ENCODE data around the gene NME8. TPM values are rescaled to one million over a fixed set of nuclear protein-coding genes. Genes with fewer than 3 reads are reported as not detected.

The NME8 gene
- total RNA-seq, 1 experiment from 2014 or later = not detected

DNA sequence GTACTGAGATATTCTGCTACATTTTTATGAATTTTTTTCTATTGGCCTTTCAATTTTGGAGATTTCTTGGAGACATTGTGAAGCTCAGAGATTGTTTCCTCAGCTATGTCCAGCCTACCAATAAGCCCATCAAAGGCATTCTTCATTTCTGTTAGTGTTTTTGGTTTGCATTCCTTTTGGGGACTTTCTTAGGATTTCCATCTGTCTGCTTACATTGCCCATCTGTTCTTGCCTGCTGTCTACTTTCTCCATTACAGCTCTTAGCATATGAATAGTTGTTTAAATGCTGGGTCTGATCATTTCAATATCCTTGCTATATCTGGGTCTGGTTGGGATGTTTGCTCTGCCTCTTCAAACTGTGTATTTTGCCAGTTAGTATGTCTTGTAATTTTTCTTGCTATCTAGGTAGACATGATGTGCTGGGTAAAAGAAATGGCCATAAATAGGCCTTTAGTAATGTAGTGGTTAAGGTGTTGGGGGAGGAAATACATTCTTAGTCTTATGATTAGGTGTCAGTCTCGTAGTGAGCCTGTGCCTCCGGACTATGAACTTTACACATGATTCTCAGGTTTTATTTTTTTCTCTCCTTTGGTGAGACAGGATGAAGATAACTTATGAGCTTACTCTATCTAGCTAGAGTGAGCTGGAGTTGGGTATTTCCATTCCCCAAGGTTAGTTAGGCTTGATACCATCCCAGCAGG lies 32.6 kb upstream of the NME8 start:
- Histone ChIP-seq H3K4me1 (ENCODE audit: insufficient read depth, low read length) (no peaks in the 10 kb centered on the region), H3K9me3 (ENCODE audit: low read length) (0 out of 2 replicates have a peak, but pooled peaks cover 4% of the 10 kb centered on the region), H3K9ac (ENCODE audit: low read length) (no peak overlapping the region), H3K79me2 (ENCODE audit: low read length) (no peaks in the 10 kb centered on the region), H4K20me1 (ENCODE audit: low read length) (no peaks in the 10 kb centered on the region), H3K36me3 (ENCODE audit: low read depth, low read length) (no peaks in the 10 kb centered on the region), H3K9me2 (replicated peaks; ENCODE audit: low read length) (no peaks in the 10 kb centered on the region), H2AFZ (ENCODE audit: low read length) (no peak overlapping the region), H3K27me3 (ENCODE audit: low read length) (no peaks in the 10 kb centered on the region), H3F3A (ENCODE audit: low read length, unreplicated experiment) (no peaks in the 10 kb centered on the region), H3K27ac (ENCODE audit: low read length) (no peak overlapping the region), H3K4me3 (ENCODE audit: low read length) (no peak overlapping the region), H3K4me2 (ENCODE audit: low read length) (no peak overlapping the region)
- TF ChIP-seq EZH2 (IDR thresholded peaks at IDR 0.05; ENCODE audit: low read length, unreplicated experiment) (no peak), EZH2phosphoT487 (IDR thresholded peaks at IDR 0.05; ENCODE audit: borderline replicate concordance, low read length) (no peak)
- TF ChIP-seq, protein P1, sequence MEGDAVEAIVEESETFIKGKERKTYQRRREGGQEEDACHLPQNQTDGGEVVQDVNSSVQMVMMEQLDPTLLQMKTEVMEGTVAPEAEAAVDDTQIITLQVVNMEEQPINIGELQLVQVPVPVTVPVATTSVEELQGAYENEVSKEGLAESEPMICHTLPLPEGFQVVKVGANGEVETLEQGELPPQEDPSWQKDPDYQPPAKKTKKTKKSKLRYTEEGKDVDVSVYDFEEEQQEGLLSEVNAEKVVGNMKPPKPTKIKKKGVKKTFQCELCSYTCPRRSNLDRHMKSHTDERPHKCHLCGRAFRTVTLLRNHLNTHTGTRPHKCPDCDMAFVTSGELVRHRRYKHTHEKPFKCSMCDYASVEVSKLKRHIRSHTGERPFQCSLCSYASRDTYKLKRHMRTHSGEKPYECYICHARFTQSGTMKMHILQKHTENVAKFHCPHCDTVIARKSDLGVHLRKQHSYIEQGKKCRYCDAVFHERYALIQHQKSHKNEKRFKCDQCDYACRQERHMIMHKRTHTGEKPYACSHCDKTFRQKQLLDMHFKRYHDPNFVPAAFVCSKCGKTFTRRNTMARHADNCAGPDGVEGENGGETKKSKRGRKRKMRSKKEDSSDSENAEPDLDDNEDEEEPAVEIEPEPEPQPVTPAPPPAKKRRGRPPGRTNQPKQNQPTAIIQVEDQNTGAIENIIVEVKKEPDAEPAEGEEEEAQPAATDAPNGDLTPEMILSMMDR (conservative IDR thresholded peaks at IDR 0.05; ENCODE audit: low read depth, low read length) = no peak
- no peak for ATAC-seq
- POLR2A ChIA-PET (ENCODE audit: unreplicated experiment) = no interaction called here
- CTCF ChIA-PET = no interaction called here
- no peak for DNase-seq
- intact Hi-C loops (cut with micrococcal nuclease) = no loop called here
- BruUV-seq (replicated peaks) = no TSS peak

DNA sequence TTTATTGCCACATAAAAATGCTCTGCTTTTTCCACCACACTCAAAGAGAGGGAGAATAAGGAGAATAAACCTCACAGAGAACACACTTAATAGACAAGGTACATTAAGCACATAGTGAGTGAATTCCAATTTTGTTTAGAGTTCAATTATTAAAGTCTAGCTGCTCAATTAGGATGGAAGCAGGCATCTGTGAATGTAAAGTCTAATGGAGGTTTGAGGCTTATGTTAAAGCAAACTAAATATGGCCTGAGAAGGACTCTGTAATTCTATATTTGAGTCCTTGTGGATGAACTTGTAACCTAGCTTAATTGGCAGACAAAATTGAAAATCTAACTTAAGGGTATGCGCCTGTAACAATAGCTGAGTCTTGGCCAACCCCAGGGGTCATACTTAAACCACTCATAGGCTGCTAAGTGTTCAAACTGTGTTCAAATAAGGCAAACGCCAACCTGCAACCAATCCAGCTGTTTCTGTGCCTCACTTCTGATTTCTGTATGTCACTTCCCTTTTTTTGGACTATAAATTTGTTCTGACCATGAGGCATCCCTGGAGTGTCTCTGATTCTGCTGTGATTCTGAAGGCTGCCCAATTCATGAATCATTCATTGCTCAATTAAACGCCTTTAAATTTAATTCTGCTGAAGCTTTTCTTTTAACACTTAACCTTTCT lies 31.3 kb upstream of the NME8 start:
- no peak for ATAC-seq
- no peak overlapping the region for H3K4me3 ChIP-seq (ENCODE audit: low read length)
- no peaks in the 10 kb centered on the region for H3K79me2 ChIP-seq (ENCODE audit: low read length)
- no peak overlapping the region for H2AFZ ChIP-seq (ENCODE audit: low read length)
- no peak overlapping the region for H3K4me2 ChIP-seq (ENCODE audit: low read length)
- POLR2A ChIA-PET (ENCODE audit: unreplicated experiment) = no interaction called here
- no peaks in the 10 kb centered on the region for H3K27me3 ChIP-seq (ENCODE audit: low read length)
- H4K20me1 ChIP-seq (ENCODE audit: low read length) = no peaks in the 10 kb centered on the region
- H3K4me1 ChIP-seq (ENCODE audit: insufficient read depth, low read length) = no peaks in the 10 kb centered on the region
- CTCF ChIA-PET = no interaction called here
- BruUV-seq (replicated peaks) = no TSS peak
- no peak for DNase-seq
- TF ChIP-seq EZH2 (IDR thresholded peaks at IDR 0.05; ENCODE audit: low read length, unreplicated experiment) (no peak), EZH2phosphoT487 (IDR thresholded peaks at IDR 0.05; ENCODE audit: borderline replicate concordance, low read length) (no peak)
- TF ChIP-seq, protein P1 (conservative IDR thresholded peaks at IDR 0.05; ENCODE audit: low read depth, low read length) = no peak
- intact Hi-C loops (cut with micrococcal nuclease) = no loop called here
- H3K9ac ChIP-seq (ENCODE audit: low read length) = no peak overlapping the region
- no peaks in the 10 kb centered on the region for H3K36me3 ChIP-seq (ENCODE audit: low read depth, low read length)
- 0 out of 2 replicates have a peak, but pooled peaks cover 4% of the 10 kb centered on the region for H3K9me3 ChIP-seq (ENCODE audit: low read length)
- no peaks in the 10 kb centered on the region for H3F3A ChIP-seq (ENCODE audit: low read length, unreplicated experiment)
- H3K9me2 ChIP-seq (replicated peaks; ENCODE audit: low read length) = no peaks in the 10 kb centered on the region
- H3K27ac ChIP-seq (ENCODE audit: low read length) = no peak overlapping the region

DNA sequence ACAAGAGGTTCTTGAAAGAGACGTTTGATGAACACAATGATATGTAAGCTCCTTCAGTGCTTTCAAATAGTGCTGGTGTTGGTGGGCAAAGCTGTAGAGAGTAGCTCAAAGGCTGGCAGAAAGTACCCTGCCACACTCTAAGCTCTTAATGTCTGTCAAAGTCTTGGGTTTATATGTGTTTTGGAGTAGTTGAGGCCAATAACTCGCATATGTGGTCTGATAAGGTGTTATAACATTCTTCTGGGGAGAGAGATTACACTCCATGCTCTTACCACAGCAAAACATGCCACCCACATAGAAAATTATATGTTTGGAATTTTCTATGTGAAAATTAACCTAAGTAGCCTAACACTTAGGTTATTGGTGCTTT lies 30.8 kb upstream of the NME8 start:
- H3K4me2 ChIP-seq (ENCODE audit: low read length) = no peak overlapping the region
- H3F3A ChIP-seq (ENCODE audit: low read length, unreplicated experiment) = no peaks in the 10 kb centered on the region
- no peaks in the 10 kb centered on the region for H3K79me2 ChIP-seq (ENCODE audit: low read length)
- no TSS peak for BruUV-seq (replicated peaks)
- POLR2A ChIA-PET (ENCODE audit: unreplicated experiment) = no interaction called here
- no peaks in the 10 kb centered on the region for H3K27me3 ChIP-seq (ENCODE audit: low read length)
- ATAC-seq (no peak), DNase-seq (no peak)
- H3K4me3 ChIP-seq (ENCODE audit: low read length) = no peak overlapping the region
- 0 out of 2 replicates have a peak, but pooled peaks cover 4% of the 10 kb centered on the region for H3K9me3 ChIP-seq (ENCODE audit: low read length)
- no peaks in the 10 kb centered on the region for H3K9me2 ChIP-seq (replicated peaks; ENCODE audit: low read length)
- no peak overlapping the region for H3K9ac ChIP-seq (ENCODE audit: low read length)
- no peak overlapping the region for H2AFZ ChIP-seq (ENCODE audit: low read length)
- TF ChIP-seq, protein P1 (conservative IDR thresholded peaks at IDR 0.05; ENCODE audit: low read depth, low read length) = no peak
- TF ChIP-seq EZH2 (IDR thresholded peaks at IDR 0.05; ENCODE audit: low read length, unreplicated experiment) (no peak), EZH2phosphoT487 (IDR thresholded peaks at IDR 0.05; ENCODE audit: borderline replicate concordance, low read length) (no peak)
- CTCF ChIA-PET = no interaction called here
- H3K36me3 ChIP-seq (ENCODE audit: low read depth, low read length) = no peaks in the 10 kb centered on the region
- H3K4me1 ChIP-seq (ENCODE audit: insufficient read depth, low read length) = no peaks in the 10 kb centered on the region
- intact Hi-C loops (cut with micrococcal nuclease) = no loop called here
- no peaks in the 10 kb centered on the region for H4K20me1 ChIP-seq (ENCODE audit: low read length)
- H3K27ac ChIP-seq (ENCODE audit: low read length) = no peak overlapping the region
